T-helper 2 cell treated with Interferon-gamma antibody and Interleukin-4, amounts not matched to agents 5 μg/mL and 100 μg/mL, for 36 hours (primary cell): ENCODE measurements around the gene TLCD3B.

Experiments
- DNase-seq: peaks from one replicate; pipeline ENCODE4 v3.0.0; 2021; ENCODE audit warnings: low spot score
- H3K27ac Mint-ChIP-seq: one replicate; pipeline ENCODE4 v1.8.0; 2021; ENCODE audit warnings: mild to moderate bottlenecking, mixed read lengths
- H3K27me3 Mint-ChIP-seq: one replicate; pipeline ENCODE4 v1.8.0; 2021; ENCODE audit warnings: low read depth, mixed read lengths
- H3K36me3 Mint-ChIP-seq: one replicate; pipeline ENCODE4 v1.8.0; 2021; ENCODE audit warnings: low read depth, mixed read lengths
- H3K4me1 Mint-ChIP-seq: one replicate; pipeline ENCODE4 v1.8.0; 2021; ENCODE audit warnings: low read depth, mixed read lengths
- H3K4me3 Mint-ChIP-seq: one replicate; pipeline ENCODE4 v1.8.0; 2022; ENCODE audit warnings: mild to moderate bottlenecking, moderate library complexity, mixed read lengths
- H3K9me3 Mint-ChIP-seq: one replicate; pipeline ENCODE4 v1.8.0; 2021; ENCODE audit warnings: mixed read lengths

TLCD3B gene

GRCh38 chr16:30030841-30031413 is at the start of gene TLCD3B:
Gene TLCD3B, minus strand, starts transcription at chr16:30031271. Its CDS starts 744 bp downstream, at chr16:30030527.
- peaks cover 7% of the 10 kb centered on the region for H3K4me1 Mint-ChIP-seq
- no peak within 1 kb of the TSS for H3K27ac Mint-ChIP-seq
- H3K27me3 Mint-ChIP-seq: peaks cover 53% of the 10 kb centered on the region
- peaks cover 1% of the 10 kb centered on the region for H3K36me3 Mint-ChIP-seq
- peak within 1 kb of the TSS; percentile 24 for H3K4me3 Mint-ChIP-seq
- no peak for DNase-seq
- H3K9me3 Mint-ChIP-seq: no peaks in the 10 kb centered on the region

GRCh38 chr16:30079480-30079879 is 48.4 kb upstream of the TLCD3B start:
- no peak overlapping the region for H3K4me3 Mint-ChIP-seq
- H3K36me3 Mint-ChIP-seq: peaks cover 50% of the 10 kb centered on the region
- no peaks in the 10 kb centered on the region for H3K9me3 Mint-ChIP-seq
- H3K4me1 Mint-ChIP-seq: peaks cover 24% of the 10 kb centered on the region
- H3K27me3 Mint-ChIP-seq: no peaks in the 10 kb centered on the region
- DNase-seq: no peak
- no peak overlapping the region for H3K27ac Mint-ChIP-seq

GRCh38 chr16:30078744-30079143 is 47.7 kb upstream of the TLCD3B start:
- no peak for DNase-seq
- Mint-ChIP-seq H3K4me1 (peaks cover 24% of the 10 kb centered on the region), H3K27me3 (no peaks in the 10 kb centered on the region), H3K36me3 (peaks cover 46% of the 10 kb centered on the region), H3K27ac (no peak overlapping the region), H3K4me3 (no peak overlapping the region), H3K9me3 (no peaks in the 10 kb centered on the region)

GRCh38 chr16:30077656-30078055 is 46.6 kb upstream of the TLCD3B start:
- Mint-ChIP-seq H3K27ac (peak overlapping the region; percentile 62), H3K36me3 (peaks cover 43% of the 10 kb centered on the region), H3K9me3 (no peaks in the 10 kb centered on the region), H3K27me3 (no peaks in the 10 kb centered on the region), H3K4me3 (peak overlapping the region; percentile 93), H3K4me1 (peaks cover 24% of the 10 kb centered on the region)
- no peak for DNase-seq

- H3K36me3 Mint-ChIP-seq: peaks cover 44% of the 10 kb centered on the region
- H3K27ac Mint-ChIP-seq: peak overlapping the region; percentile 82
- no peaks in the 10 kb centered on the region for H3K9me3 Mint-ChIP-seq
- no peak for DNase-seq
- H3K4me1 Mint-ChIP-seq: peaks cover 24% of the 10 kb centered on the region
- H3K4me3 Mint-ChIP-seq: peak overlapping the region; percentile 93
- no peaks in the 10 kb centered on the region for H3K27me3 Mint-ChIP-seq
Measured at GRCh38 chr16:30076276-30076791, 45.3 kb upstream of the TLCD3B start.

- H3K27ac Mint-ChIP-seq: peak within 1 kb of the TSS; percentile 91
- DNase-seq: peak; percentile 92
- H3K36me3 Mint-ChIP-seq: peaks cover 41% of the 10 kb centered on the region
- H3K27me3 Mint-ChIP-seq: no peaks in the 10 kb centered on the region
- H3K9me3 Mint-ChIP-seq: no peaks in the 10 kb centered on the region
- H3K4me3 Mint-ChIP-seq: peak within 1 kb of the TSS; percentile 93
- peaks cover 24% of the 10 kb centered on the region for H3K4me1 Mint-ChIP-seq
Measured at GRCh38 chr16:30075503-30076275, 44.6 kb upstream of the TLCD3B start, which contains the start of gene PPP4C. Gene PPP4C, plus strand, starts transcription at chr16:30075994. Its CDS starts 384 bp downstream, at chr16:30076378.

- peak overlapping the region; percentile 62 for H3K27ac Mint-ChIP-seq
- H3K27me3 Mint-ChIP-seq: no peaks in the 10 kb centered on the region
- no peaks in the 10 kb centered on the region for H3K9me3 Mint-ChIP-seq
- peak overlapping the region; percentile 18 for H3K4me3 Mint-ChIP-seq
- peaks cover 61% of the 10 kb centered on the region for H3K36me3 Mint-ChIP-seq
- no peak for DNase-seq
- H3K4me1 Mint-ChIP-seq: peaks cover 31% of the 10 kb centered on the region
Measured at GRCh38 chr16:30070490-30070889, 39.4 kb upstream of the TLCD3B start.

GRCh38 chr16:30069611-30070462 is 38.8 kb upstream of the TLCD3B start:
- Mint-ChIP-seq H3K4me3 (peak overlapping the region; percentile 38), H3K36me3 (peaks cover 61% of the 10 kb centered on the region), H3K27me3 (no peaks in the 10 kb centered on the region), H3K27ac (peak overlapping the region; percentile 62), H3K4me1 (peaks cover 28% of the 10 kb centered on the region), H3K9me3 (no peaks in the 10 kb centered on the region)
- DNase-seq: no peak

- peaks cover 62% of the 10 kb centered on the region for H3K36me3 Mint-ChIP-seq
- peak overlapping the region; percentile 73 for H3K4me3 Mint-ChIP-seq
- no peaks in the 10 kb centered on the region for H3K27me3 Mint-ChIP-seq
- peak; percentile 47 for DNase-seq
- peaks cover 28% of the 10 kb centered on the region for H3K4me1 Mint-ChIP-seq
- peak overlapping the region; percentile 82 for H3K27ac Mint-ChIP-seq
- H3K9me3 Mint-ChIP-seq: no peaks in the 10 kb centered on the region
Measured at GRCh38 chr16:30068750-30069610, 37.9 kb upstream of the TLCD3B start.

GRCh38 chr16:30068333-30068732 is 37.3 kb upstream of the TLCD3B start:
- Mint-ChIP-seq H3K27ac (peak overlapping the region; percentile 82), H3K27me3 (no peaks in the 10 kb centered on the region), H3K36me3 (peaks cover 59% of the 10 kb centered on the region), H3K9me3 (no peaks in the 10 kb centered on the region), H3K4me3 (peak overlapping the region; percentile 73), H3K4me1 (peaks cover 29% of the 10 kb centered on the region)
- DNase-seq: no peak

GRCh38 chr16:30067584-30067916 is 36.5 kb upstream of the TLCD3B start:
- no peak for DNase-seq

GRCh38 chr16:30066761-30067583 is 35.9 kb upstream of the TLCD3B start:
- Mint-ChIP-seq H3K27me3 (no peaks in the 10 kb centered on the region), H3K4me1 (peaks cover 29% of the 10 kb centered on the region), H3K36me3 (peaks cover 56% of the 10 kb centered on the region), H3K4me3 (peak overlapping the region; percentile 100), H3K9me3 (no peaks in the 10 kb centered on the region), H3K27ac (peak overlapping the region; percentile 99)
- no peak for DNase-seq

More at GRCh38 chr16:30067584-30067916, 36.5 kb upstream of the TLCD3B start:
- H3K9me3 Mint-ChIP-seq: no peaks in the 10 kb centered on the region
- peaks cover 59% of the 10 kb centered on the region for H3K36me3 Mint-ChIP-seq
- H3K27ac Mint-ChIP-seq: peak overlapping the region; percentile 99
- peaks cover 29% of the 10 kb centered on the region for H3K4me1 Mint-ChIP-seq
- no peaks in the 10 kb centered on the region for H3K27me3 Mint-ChIP-seq
- peak overlapping the region; percentile 100 for H3K4me3 Mint-ChIP-seq
